Measurements from ENCODE around the gene SGIP1.
"Not testable (repeated sequence)": the region's sequence is repeated elsewhere in the genome, so short reads cannot be mapped to it uniquely, and the experiment has no call there.

Gene SGIP1

GRCh38 chr1:66583021-66583420, 49.1 kb downstream of the SGIP1 start:
- H2BK5ac ChIP-seq (ENCODE audit: low read length) = no peak overlapping the region
- H3K23ac ChIP-seq (ENCODE audit: low read depth, low read length, poor library complexity) = no peak overlapping the region
- H3K27me3 ChIP-seq (ENCODE audit: control insufficient read depth in 3 of 3, insufficient read depth in 3 of 3, low read depth in 1 of 3, low read length in 3 of 3) = no peaks in the 10 kb centered on the region
- H2BK120ac ChIP-seq (ENCODE audit: low read depth, low read length) = no peak overlapping the region
- H3K18ac ChIP-seq (ENCODE audit: low read length) = no peak overlapping the region
- no peak overlapping the region for H3K27ac ChIP-seq (replicated peaks; ENCODE audit: low read length)
- H2BK15ac ChIP-seq (ENCODE audit: low read length) = no peak overlapping the region
- no peak overlapping the region for H3K4me3 ChIP-seq (ENCODE audit: low read length in 2 of 2)
- H3K14ac ChIP-seq (ENCODE audit: low read length) = no peak overlapping the region
- H4K91ac ChIP-seq (ENCODE audit: low read depth, low read length, poor library complexity) = no peak overlapping the region
- no peaks in the 10 kb centered on the region for H3K36me3 ChIP-seq (replicated peaks in 1 of 2; ENCODE audit: control insufficient read depth in 2 of 2, insufficient read depth in 2 of 2, low read length in 2 of 2)
- H3K4ac ChIP-seq (ENCODE audit: low read length) = no peak overlapping the region
- H2AK5ac ChIP-seq (ENCODE audit: low read depth, low read length) = no peak overlapping the region
- no peak overlapping the region for H2AFZ ChIP-seq (ENCODE audit: low read length)
- no peak overlapping the region for H3K4me2 ChIP-seq (ENCODE audit: insufficient read depth, low read length, poor library complexity, severe bottlenecking)
- no peaks in the 10 kb centered on the region for H3K4me1 ChIP-seq (ENCODE audit: control insufficient read depth in 2 of 2, insufficient read depth in 1 of 2, low read depth in 1 of 2, low read length in 2 of 2)
- no peaks in the 10 kb centered on the region for H3K9me3 ChIP-seq (replicated peaks in 1 of 2; ENCODE audit: control insufficient read depth in 2 of 2, insufficient read depth in 1 of 2, low read depth in 1 of 2, low read length in 2 of 2)
- H3K79me1 ChIP-seq (ENCODE audit: low read depth, low read length) = no peaks in the 10 kb centered on the region
- no CpG with 5 or more reads among the region's 2 CpGs for WGBS, 2 donors (ENCODE audit: extremely low coverage in 2 of 2, insufficient read length in 2 of 2, insufficient replicate concordance in 1 of 2)
- no peak for DNase-seq (ENCODE audit: low spot score)
- H3K9ac ChIP-seq (ENCODE audit: low read depth, low read length, poor library complexity) = no peak overlapping the region
- no peak overlapping the region for H4K8ac ChIP-seq (ENCODE audit: low read depth, low read length)
- H2BK12ac ChIP-seq (ENCODE audit: low read length) = no peak overlapping the region

GRCh38 chr1:66585002-66585401, 51.0 kb downstream of the SGIP1 start:
- Histone ChIP-seq H3K27me3 (ENCODE audit: control insufficient read depth in 3 of 3, insufficient read depth in 3 of 3, low read depth in 1 of 3, low read length in 3 of 3) (no peaks in the 10 kb centered on the region), H3K9ac (ENCODE audit: low read depth, low read length, poor library complexity) (no peak overlapping the region), H3K4me1 (ENCODE audit: control insufficient read depth in 2 of 2, insufficient read depth in 1 of 2, low read depth in 1 of 2, low read length in 2 of 2) (no peaks in the 10 kb centered on the region), H3K14ac (ENCODE audit: low read length) (no peak overlapping the region), H2BK12ac (ENCODE audit: low read length) (no peak overlapping the region), H4K91ac (ENCODE audit: low read depth, low read length, poor library complexity) (no peak overlapping the region), H2BK120ac (ENCODE audit: low read depth, low read length) (no peak overlapping the region), H2AK5ac (ENCODE audit: low read depth, low read length) (no peak overlapping the region), H3K4ac (ENCODE audit: low read length) (no peak overlapping the region), H3K18ac (ENCODE audit: low read length) (no peak overlapping the region), H3K27ac (replicated peaks; ENCODE audit: low read length) (no peak overlapping the region), H3K23ac (ENCODE audit: low read depth, low read length, poor library complexity) (no peak overlapping the region), H3K4me3 (ENCODE audit: low read length in 2 of 2) (no peak overlapping the region), H3K36me3 (replicated peaks in 1 of 2; ENCODE audit: control insufficient read depth in 2 of 2, insufficient read depth in 2 of 2, low read length in 2 of 2) (no peaks in the 10 kb centered on the region), H3K4me2 (ENCODE audit: insufficient read depth, low read length, poor library complexity, severe bottlenecking) (no peak overlapping the region), H3K9me3 (replicated peaks in 1 of 2; ENCODE audit: control insufficient read depth in 2 of 2, insufficient read depth in 1 of 2, low read depth in 1 of 2, low read length in 2 of 2) (no peaks in the 10 kb centered on the region), H2BK5ac (ENCODE audit: low read length) (no peak overlapping the region), H4K8ac (ENCODE audit: low read depth, low read length) (no peak overlapping the region), H3K79me1 (ENCODE audit: low read depth, low read length) (no peaks in the 10 kb centered on the region), H2AFZ (ENCODE audit: low read length) (no peak overlapping the region), H2BK15ac (ENCODE audit: low read length) (no peak overlapping the region)
- DNase-seq (ENCODE audit: low spot score) = no peak

GRCh38 chr1:66589326-66589725, 55.4 kb downstream of the SGIP1 start:
- Histone ChIP-seq H3K79me1 (ENCODE audit: low read depth, low read length) (no peaks in the 10 kb centered on the region), H3K9ac (ENCODE audit: low read depth, low read length, poor library complexity) (no peak overlapping the region), H3K14ac (ENCODE audit: low read length) (no peak overlapping the region), H3K23ac (ENCODE audit: low read depth, low read length, poor library complexity) (no peak overlapping the region), H2AK5ac (ENCODE audit: low read depth, low read length) (no peak overlapping the region), H3K27ac (replicated peaks; ENCODE audit: low read length) (no peak overlapping the region), H3K18ac (ENCODE audit: low read length) (no peak overlapping the region), H4K8ac (ENCODE audit: low read depth, low read length) (no peak overlapping the region), H2BK120ac (ENCODE audit: low read depth, low read length) (no peak overlapping the region), H3K4ac (ENCODE audit: low read length) (no peak overlapping the region), H2AFZ (ENCODE audit: low read length) (no peak overlapping the region), H2BK15ac (ENCODE audit: low read length) (no peak overlapping the region), H3K4me2 (ENCODE audit: insufficient read depth, low read length, poor library complexity, severe bottlenecking) (no peak overlapping the region), H3K4me1 (ENCODE audit: control insufficient read depth in 2 of 2, insufficient read depth in 1 of 2, low read depth in 1 of 2, low read length in 2 of 2) (no peaks in the 10 kb centered on the region), H3K27me3 (ENCODE audit: control insufficient read depth in 3 of 3, insufficient read depth in 3 of 3, low read depth in 1 of 3, low read length in 3 of 3) (no peaks in the 10 kb centered on the region), H3K4me3 (ENCODE audit: low read length in 2 of 2) (no peak overlapping the region), H2BK12ac (ENCODE audit: low read length) (no peak overlapping the region), H2BK5ac (ENCODE audit: low read length) (no peak overlapping the region), H3K9me3 (replicated peaks in 1 of 2; ENCODE audit: control insufficient read depth in 2 of 2, insufficient read depth in 1 of 2, low read depth in 1 of 2, low read length in 2 of 2) (no peaks in the 10 kb centered on the region), H3K36me3 (replicated peaks in 1 of 2; ENCODE audit: control insufficient read depth in 2 of 2, insufficient read depth in 2 of 2, low read length in 2 of 2) (no peaks in the 10 kb centered on the region), H4K91ac (ENCODE audit: low read depth, low read length, poor library complexity) (no peak overlapping the region)
- no peak for DNase-seq (ENCODE audit: low spot score)

- H3K14ac ChIP-seq (ENCODE audit: low read length); H4K91ac ChIP-seq (ENCODE audit: low read depth, low read length, poor library complexity); H3K27ac ChIP-seq (replicated peaks; ENCODE audit: low read length); H3K9ac ChIP-seq (ENCODE audit: low read depth, low read length, poor library complexity); H3K4ac ChIP-seq (ENCODE audit: low read length); H2BK120ac ChIP-seq (ENCODE audit: low read depth, low read length); H3K4me3 ChIP-seq (ENCODE audit: low read length in 2 of 2); H2AK5ac ChIP-seq (ENCODE audit: low read depth, low read length); H3K18ac ChIP-seq (ENCODE audit: low read length); H3K4me2 ChIP-seq (ENCODE audit: insufficient read depth, low read length, poor library complexity, severe bottlenecking); H2AFZ ChIP-seq (ENCODE audit: low read length); DNase-seq (ENCODE audit: low spot score); H2BK12ac ChIP-seq (ENCODE audit: low read length); H3K79me1 ChIP-seq (ENCODE audit: low read depth, low read length); H3K9me3 ChIP-seq (replicated peaks in 1 of 2; ENCODE audit: control insufficient read depth in 2 of 2, insufficient read depth in 1 of 2, low read depth in 1 of 2, low read length in 2 of 2); H3K4me1 ChIP-seq (ENCODE audit: control insufficient read depth in 2 of 2, insufficient read depth in 1 of 2, low read depth in 1 of 2, low read length in 2 of 2); H2BK5ac ChIP-seq (ENCODE audit: low read length); H2BK15ac ChIP-seq (ENCODE audit: low read length); H3K27me3 ChIP-seq (ENCODE audit: control insufficient read depth in 3 of 3, insufficient read depth in 3 of 3, low read depth in 1 of 3, low read length in 3 of 3); H3K23ac ChIP-seq (ENCODE audit: low read depth, low read length, poor library complexity); H4K8ac ChIP-seq (ENCODE audit: low read depth, low read length); H3K36me3 ChIP-seq (replicated peaks in 1 of 2; ENCODE audit: control insufficient read depth in 2 of 2, insufficient read depth in 2 of 2, low read length in 2 of 2): not testable (repeated sequence)
- no CpG with 5 or more reads among the region's 5 CpGs for WGBS, 2 donors (ENCODE audit: extremely low coverage in 2 of 2, insufficient read length in 2 of 2, insufficient replicate concordance in 1 of 2)
These were observed 58.2 kb downstream of the SGIP1 start for GRCh38 chr1:66592106-66592507.
